ENCODE measurements around the gene ADAMTS9. TPM values are rescaled to one million over a fixed set of nuclear protein-coding genes. Genes with fewer than 3 reads are reported as not detected.

The ADAMTS9 gene
- total and polyA plus RNA-seq, 10 of the 15 experiments (the other 5 are each of a cell fraction or from before 2014, with no cell fraction given), result 0.08 TPM; not detected in 9

DNA sequence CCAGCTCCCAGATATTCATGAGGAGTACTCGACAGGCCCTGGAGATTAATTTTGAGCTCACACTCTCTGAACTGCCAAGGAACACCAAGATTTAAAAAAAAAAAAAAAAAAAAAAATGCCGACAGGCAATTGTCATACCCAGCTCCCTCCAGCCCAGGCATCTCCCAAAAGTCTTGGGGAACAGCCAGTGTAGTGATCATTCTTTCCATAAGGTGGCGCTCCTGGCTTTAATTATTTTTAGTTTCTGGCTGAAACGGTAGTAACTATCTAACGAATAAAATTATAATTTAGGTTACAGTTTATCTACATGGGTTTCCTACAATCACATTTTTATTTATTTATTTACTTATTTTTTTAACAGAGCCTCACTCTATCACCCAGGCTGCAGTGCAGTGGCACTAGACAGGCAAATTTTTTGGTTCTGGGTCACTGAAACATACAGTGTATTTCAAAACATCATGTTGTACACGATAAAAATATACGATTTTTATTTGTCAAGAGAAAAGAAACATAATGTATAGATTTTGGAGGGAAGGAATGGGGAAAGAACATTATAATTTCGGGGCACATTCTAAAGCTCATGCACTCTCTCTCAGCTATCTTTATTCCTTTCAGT is 157.3 kb downstream of the ADAMTS9 start:
- DNase-seq (ENCODE audit: low read depth, low spot score), result no peak
- 7% methylated on average over 7 of the region's 8 CpGs for WGBS (ENCODE audit: insufficient coverage, insufficient replicate concordance, low lambda C conversion rate, missing lambda C conversion rate)
- peak; percentile 36; the same call in 2 of the 3 replicates for ATAC-seq
- TF ChIP-seq TAF1 (IDR thresholded peaks at IDR 0.05; ENCODE audit: borderline replicate concordance, low read depth, low read length), result no peak
- no peak for TF ChIP-seq IKZF1 (conservative IDR thresholded peaks at IDR 0.05)
- TF ChIP-seq IRF4 (IDR thresholded peaks at IDR 0.05; ENCODE audit: low read depth, low read length), result no peak
- no peak for TF ChIP-seq ZZZ3 (IDR thresholded peaks at IDR 0.05; ENCODE audit: control insufficient read depth, insufficient read length, low read depth)
- peak in 1 of 2 experiments; percentile 95; a peak in 2 of 4 replicates for TF ChIP-seq ETV6 (conservative IDR thresholded peaks at IDR 0.05 in 1 of 2, IDR thresholded peaks at IDR 0.05 in 1 of 2; ENCODE audit: borderline replicate concordance in 1 of 2, low read depth in 1 of 2)
- TF ChIP-seq BHLHE40 (IDR thresholded peaks at IDR 0.05; ENCODE audit: borderline replicate concordance in 1 of 2, low read depth in 2 of 2, low read length in 1 of 2), result no peak
- TF ChIP-seq FOXK2 (IDR thresholded peaks at IDR 0.05), result no peak
- TF ChIP-seq ZNF622 (IDR thresholded peaks at IDR 0.05), result no peak
- TF ChIP-seq GABPA (IDR thresholded peaks at IDR 0.05; ENCODE audit: low read depth), result no peak
- TF ChIP-seq SPI1 (IDR thresholded peaks at IDR 0.05; ENCODE audit: borderline replicate concordance, insufficient read depth, low read depth, low read length), result no peak
- no peak for TF ChIP-seq CHD4 (IDR thresholded peaks at IDR 0.05)
- TF ChIP-seq, protein P1, sequence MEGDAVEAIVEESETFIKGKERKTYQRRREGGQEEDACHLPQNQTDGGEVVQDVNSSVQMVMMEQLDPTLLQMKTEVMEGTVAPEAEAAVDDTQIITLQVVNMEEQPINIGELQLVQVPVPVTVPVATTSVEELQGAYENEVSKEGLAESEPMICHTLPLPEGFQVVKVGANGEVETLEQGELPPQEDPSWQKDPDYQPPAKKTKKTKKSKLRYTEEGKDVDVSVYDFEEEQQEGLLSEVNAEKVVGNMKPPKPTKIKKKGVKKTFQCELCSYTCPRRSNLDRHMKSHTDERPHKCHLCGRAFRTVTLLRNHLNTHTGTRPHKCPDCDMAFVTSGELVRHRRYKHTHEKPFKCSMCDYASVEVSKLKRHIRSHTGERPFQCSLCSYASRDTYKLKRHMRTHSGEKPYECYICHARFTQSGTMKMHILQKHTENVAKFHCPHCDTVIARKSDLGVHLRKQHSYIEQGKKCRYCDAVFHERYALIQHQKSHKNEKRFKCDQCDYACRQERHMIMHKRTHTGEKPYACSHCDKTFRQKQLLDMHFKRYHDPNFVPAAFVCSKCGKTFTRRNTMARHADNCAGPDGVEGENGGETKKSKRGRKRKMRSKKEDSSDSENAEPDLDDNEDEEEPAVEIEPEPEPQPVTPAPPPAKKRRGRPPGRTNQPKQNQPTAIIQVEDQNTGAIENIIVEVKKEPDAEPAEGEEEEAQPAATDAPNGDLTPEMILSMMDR (IDR thresholded peaks at IDR 0.05 in 2 of 3, conservative IDR thresholded peaks at IDR 0.05 in 1 of 3; ENCODE audit: control insufficient read depth in 2 of 3, extremely low read depth in 1 of 3, insufficient read depth in 1 of 3, low read depth in 3 of 3, low read length in 3 of 3), result peak; percentile 37 to 52 (median 44); a peak in 4 of 6 replicates
- TF ChIP-seq NR2C2 (IDR thresholded peaks at IDR 0.05; ENCODE audit: borderline replicate concordance, control insufficient read depth, insufficient read length, low read depth), result no peak
- TF ChIP-seq TCF7 (IDR thresholded peaks at IDR 0.05; ENCODE audit: borderline replicate concordance), result no peak
- TF ChIP-seq SMARCA5 (IDR thresholded peaks at IDR 0.05), result no peak
- TF ChIP-seq, protein P2, sequence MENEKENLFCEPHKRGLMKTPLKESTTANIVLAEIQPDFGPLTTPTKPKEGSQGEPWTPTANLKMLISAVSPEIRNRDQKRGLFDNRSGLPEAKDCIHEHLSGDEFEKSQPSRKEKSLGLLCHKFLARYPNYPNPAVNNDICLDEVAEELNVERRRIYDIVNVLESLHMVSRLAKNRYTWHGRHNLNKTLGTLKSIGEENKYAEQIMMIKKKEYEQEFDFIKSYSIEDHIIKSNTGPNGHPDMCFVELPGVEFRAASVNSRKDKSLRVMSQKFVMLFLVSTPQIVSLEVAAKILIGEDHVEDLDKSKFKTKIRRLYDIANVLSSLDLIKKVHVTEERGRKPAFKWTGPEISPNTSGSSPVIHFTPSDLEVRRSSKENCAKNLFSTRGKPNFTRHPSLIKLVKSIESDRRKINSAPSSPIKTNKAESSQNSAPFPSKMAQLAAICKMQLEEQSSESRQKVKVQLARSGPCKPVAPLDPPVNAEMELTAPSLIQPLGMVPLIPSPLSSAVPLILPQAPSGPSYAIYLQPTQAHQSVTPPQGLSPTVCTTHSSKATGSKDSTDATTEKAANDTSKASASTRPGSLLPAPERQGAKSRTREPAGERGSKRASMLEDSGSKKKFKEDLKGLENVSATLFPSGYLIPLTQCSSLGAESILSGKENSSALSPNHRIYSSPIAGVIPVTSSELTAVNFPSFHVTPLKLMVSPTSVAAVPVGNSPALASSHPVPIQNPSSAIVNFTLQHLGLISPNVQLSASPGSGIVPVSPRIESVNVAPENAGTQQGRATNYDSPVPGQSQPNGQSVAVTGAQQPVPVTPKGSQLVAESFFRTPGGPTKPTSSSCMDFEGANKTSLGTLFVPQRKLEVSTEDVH (IDR thresholded peaks at IDR 0.05; ENCODE audit: low read depth, partially characterized antibody), result no peak
- TF ChIP-seq SMC3 (IDR thresholded peaks at IDR 0.05; ENCODE audit: borderline replicate concordance, low read length), result peak; percentile 22; the same call in 1 of the 2 replicates
- TF ChIP-seq RAD21 (IDR thresholded peaks at IDR 0.05; ENCODE audit: insufficient read depth, low read depth, low read length), result peak; percentile 39; the same call in 1 of the 2 replicates
- TF ChIP-seq SUPT20H (IDR thresholded peaks at IDR 0.05; ENCODE audit: borderline replicate concordance, control insufficient read depth, low read depth, low read length), result no peak
- Histone ChIP-seq H3K9me3 (replicated peaks; ENCODE audit: control insufficient read depth, insufficient read depth, low read length) (no peaks in the 10 kb centered on the region), H3K27me3 (replicated peaks in 1 of 2; ENCODE audit: control insufficient read depth in 2 of 2, insufficient read depth in 2 of 2, low read length in 1 of 2) (0 out of 4 replicates have a peak, but pooled peaks cover 0 to 2% of the 10 kb centered on the region in 2 experiments), H3K4me3 (no peak overlapping the region), H3K4me1 (ENCODE audit: control insufficient read depth, insufficient read depth, low read length) (no peaks in the 10 kb centered on the region), H4K20me1 (ENCODE audit: control insufficient read depth, insufficient read depth) (no peaks in the 10 kb centered on the region), H3K9ac (ENCODE audit: control insufficient read depth, insufficient read depth, low read length) (no peak overlapping the region), H3K4me2 (ENCODE audit: control insufficient read depth, insufficient read depth) (no peak overlapping the region), H2AFZ (ENCODE audit: control insufficient read depth, low read depth, low read length) (no peak overlapping the region), H3K27ac (ENCODE audit: control insufficient read depth, insufficient read depth) (no peak overlapping the region), H3K36me3 (ENCODE audit: control insufficient read depth in 2 of 2, insufficient read depth in 2 of 2, low read length in 1 of 2) (no peaks in the 10 kb centered on the region), H3K79me2 (ENCODE audit: control insufficient read depth, insufficient read depth, low read length) (no peaks in the 10 kb centered on the region)
- CTCF ChIA-PET, result interaction anchor here (0.6 to 5.9 kb wide), 13 partner anchors 9 to 1522 kb away, joined by 3 to 40 read pairs (median 3); no protein-coding TSS in a partner anchor
- RAD21 ChIA-PET (ENCODE audit: unreplicated experiment), result interaction anchor here (0.6 to 2.4 kb wide), 4 partner anchors 498 to 1281 kb away, joined by 3 to 7 read pairs (median 4); no protein-coding TSS in a partner anchor
- BruUV-seq (replicated peaks), result no TSS peak
- FAIRE-seq, result no peak
- in situ Hi-C loops (cut with MboI) (loop anchor here (5.0 to 10.0 kb wide), 2 partner anchors 1142 to 1204 kb away; no protein-coding TSS in a partner anchor), intact Hi-C loops (cut with micrococcal nuclease; ENCODE audit: unreplicated experiment) (loop anchor here (5.0 kb wide), 4 partner anchors 642 to 1202 kb away; no protein-coding TSS in a partner anchor)
- SMC1A ChIA-PET (ENCODE audit: uncharacterized antibody, unreplicated experiment), result interaction anchor here (1.1 to 1.4 kb wide), 4 partner anchors 9 to 1221 kb away, joined by 3 to 5 read pairs (median 4); no protein-coding TSS in a partner anchor
- POLR2A ChIA-PET, result no interaction called here
